ENCODE measurements around the gene SDC1. TPM values are rescaled to one million over a fixed set of nuclear protein-coding genes. Genes with fewer than 3 reads are reported as not detected.
A peak's percentile ranks its signal among the peaks of the same experiment; 100 is the strongest.
"Not testable (repeated sequence)": the region's sequence is repeated elsewhere in the genome, so short reads cannot be mapped to it uniquely, and the experiment has no call there.

Gene SDC1
- total RNA-seq, 1 experiment from 2014 or later = 40.5 TPM

- Histone ChIP-seq H3K27me3 (no peaks in the 10 kb centered on the region), H3K36me3 (no peaks in the 10 kb centered on the region), H3K4me3 (no peak overlapping the region), H3K9me3 (no peaks in the 10 kb centered on the region)
- no peak for DNase-seq
Measured at GRCh38 chr2:20195431-20196033, 29.4 kb downstream of the SDC1 start.

- DNase-seq, H3K36me3 ChIP-seq, H3K9me3 ChIP-seq, H3K4me3 ChIP-seq, H3K27me3 ChIP-seq: not testable (repeated sequence)
Measured at GRCh38 chr2:20195016-20195411, 29.9 kb downstream of the SDC1 start.

GRCh38 chr2:20194097-20195015 is 30.6 kb downstream of the SDC1 start:
- Histone ChIP-seq H3K36me3 (no peaks in the 10 kb centered on the region), H3K9me3 (no peaks in the 10 kb centered on the region), H3K27me3 (no peaks in the 10 kb centered on the region), H3K4me3 (no peak overlapping the region)
- DNase-seq = no peak

GRCh38 chr2:20193185-20193584 is 31.7 kb downstream of the SDC1 start:
- Histone ChIP-seq H3K27me3 (no peaks in the 10 kb centered on the region), H3K9me3 (no peaks in the 10 kb centered on the region), H3K4me3 (no peak overlapping the region), H3K36me3 (no peaks in the 10 kb centered on the region)
- DNase-seq = no peak

- DNase-seq = no peak
- H3K9me3 ChIP-seq = no peaks in the 10 kb centered on the region
- no peaks in the 10 kb centered on the region for H3K27me3 ChIP-seq
- no peaks in the 10 kb centered on the region for H3K36me3 ChIP-seq
- no peak overlapping the region for H3K4me3 ChIP-seq
Measured at GRCh38 chr2:20192781-20193180, 32.1 kb downstream of the SDC1 start.

- H3K4me3 ChIP-seq = no peak overlapping the region
- DNase-seq = no peak
- H3K36me3 ChIP-seq = no peaks in the 10 kb centered on the region
- no peaks in the 10 kb centered on the region for H3K9me3 ChIP-seq
- H3K27me3 ChIP-seq = no peaks in the 10 kb centered on the region
Measured at GRCh38 chr2:20191714-20192569, 33.0 kb downstream of the SDC1 start.

- Histone ChIP-seq H3K36me3 (no peaks in the 10 kb centered on the region), H3K4me3 (no peak overlapping the region), H3K27me3 (no peaks in the 10 kb centered on the region), H3K9me3 (no peaks in the 10 kb centered on the region)
- DNase-seq = no peak
Measured at GRCh38 chr2:20190876-20191713, 33.8 kb downstream of the SDC1 start.

GRCh38 chr2:20190170-20190569 is 34.8 kb downstream of the SDC1 start:
- Histone ChIP-seq H3K9me3 (no peaks in the 10 kb centered on the region), H3K27me3 (no peaks in the 10 kb centered on the region), H3K4me3 (no peak overlapping the region), H3K36me3 (no peaks in the 10 kb centered on the region)
- no peak for DNase-seq

GRCh38 chr2:20189299-20189931 is 35.5 kb downstream of the SDC1 start:
- Histone ChIP-seq H3K9me3 (no peaks in the 10 kb centered on the region), H3K4me3 (no peak overlapping the region), H3K27me3 (no peaks in the 10 kb centered on the region), H3K36me3 (no peaks in the 10 kb centered on the region)
- no peak for DNase-seq

- no peaks in the 10 kb centered on the region for H3K27me3 ChIP-seq
- H3K9me3 ChIP-seq = no peaks in the 10 kb centered on the region
- no peaks in the 10 kb centered on the region for H3K36me3 ChIP-seq
- no peak for DNase-seq
- no peak overlapping the region for H3K4me3 ChIP-seq
Measured at GRCh38 chr2:20188851-20189250, 36.1 kb downstream of the SDC1 start.

GRCh38 chr2:20188201-20188600 is 36.7 kb downstream of the SDC1 start:
- no peaks in the 10 kb centered on the region for H3K36me3 ChIP-seq
- no peaks in the 10 kb centered on the region for H3K27me3 ChIP-seq

GRCh38 chr2:20187331-20187730 is 37.6 kb downstream of the SDC1 start:
- Histone ChIP-seq H3K4me3 (no peak overlapping the region), H3K9me3 (no peaks in the 10 kb centered on the region), H3K27me3 (no peaks in the 10 kb centered on the region), H3K36me3 (no peaks in the 10 kb centered on the region)
- DNase-seq = no peak

More at GRCh38 chr2:20188201-20188600, 36.7 kb downstream of the SDC1 start:
- no peak for DNase-seq
- Histone ChIP-seq H3K4me3 (no peak overlapping the region), H3K9me3 (no peaks in the 10 kb centered on the region)

- H3K9me3 ChIP-seq = no peaks in the 10 kb centered on the region
- no peak for DNase-seq
- no peaks in the 10 kb centered on the region for H3K36me3 ChIP-seq
- H3K27me3 ChIP-seq = no peaks in the 10 kb centered on the region
- H3K4me3 ChIP-seq = no peak overlapping the region
Measured at GRCh38 chr2:20186855-20187187, 38.1 kb downstream of the SDC1 start.

- H3K27me3 ChIP-seq = no peaks in the 10 kb centered on the region
- no peaks in the 10 kb centered on the region for H3K36me3 ChIP-seq
- DNase-seq = no peak
- H3K9me3 ChIP-seq = no peaks in the 10 kb centered on the region
- no peak overlapping the region for H3K4me3 ChIP-seq
Measured at GRCh38 chr2:20186078-20186854, 38.7 kb downstream of the SDC1 start.

- DNase-seq = peak; percentile 50
- no peak overlapping the region for H3K4me3 ChIP-seq
- H3K9me3 ChIP-seq = no peaks in the 10 kb centered on the region
- no peaks in the 10 kb centered on the region for H3K36me3 ChIP-seq
- no peaks in the 10 kb centered on the region for H3K27me3 ChIP-seq
Measured at GRCh38 chr2:20185176-20186022, 39.5 kb downstream of the SDC1 start.

All from MG63 (cell line).